HEK293 (cell line): Measurements from ENCODE around the gene PLCXD1.
A peak's percentile ranks its signal among the peaks of the same experiment; 100 is the strongest.
"Not testable (repeated sequence)": the region's sequence is repeated elsewhere in the genome, so short reads cannot be mapped to it uniquely, and the experiment has no call there.

Experiments
- CTCF ChIA-PET: fragments of 350-600 bp; formaldehyde crosslinking; extraction: SDS; loops from one replicate; lab custom pipeline; 2021; ENCODE audit warnings: antibody characterized with exemption; lab: Yijun Ruan, JAX
- POLR2A ChIA-PET: fragments of 300-600 bp; formaldehyde crosslinking; extraction: SDS; loops from one replicate; lab custom pipeline; 2020; ENCODE audit warnings: antibody characterized with exemption, inconsistent platforms; lab: Yijun Ruan, JAX
- H3K27ac ChIP-seq: fragments of 200-500 bp; sonication (Bioruptor generic); 2 replicates; pipeline ENCODE4 v1.5.1; 2014; ENCODE audit warnings: low read depth, low read length, control low read depth, inconsistent platforms; ENCODE audit errors: extremely low read depth
- H3K36me3 ChIP-seq, 2 experiments: fragments of 200-500 bp in 1 of 2; sonication (Bioruptor generic) in 1 of 2; 1 replicate in 1 of 2; 2 replicates in 1 of 2; pipeline ENCODE4 v1.5.1; 2014 to 2017; ENCODE audit warnings: inconsistent platforms in 2 of 2, low read length in 2 of 2; ENCODE audit not compliant: control insufficient read depth in 2 of 2, insufficient read depth in 1 of 2
- H3K4me1 ChIP-seq: fragments of 200-500 bp; sonication (Bioruptor generic); 2 replicates; pipeline ENCODE4 v1.5.1; 2014; ENCODE audit warnings: mild to moderate bottlenecking, low read length, inconsistent platforms; ENCODE audit not compliant: control insufficient read depth, insufficient read depth
- H3K4me3 ChIP-seq: 2 replicates; pipeline ENCODE4 v1.5.1; 2011; ENCODE audit warnings: low read depth, mild to moderate bottlenecking, control low read depth, low read length, moderate library complexity
- H3K9me3 ChIP-seq: fragments of 200-500 bp; sonication (Bioruptor generic); 2 replicates; pipeline ENCODE4 v1.5.1; 2014; ENCODE audit warnings: low read depth, low read length, inconsistent platforms; ENCODE audit not compliant: control insufficient read depth, insufficient read depth
- EGR2 ChIP-seq: fragments of 450-650 bp; formaldehyde crosslinking; IDR thresholded peaks from 2 replicates; pipeline ENCODE4 v1.5.1; 2016; ENCODE audit warnings: low read depth, missing biosample characterization, missing genetic modification characterization
- IKZF3 ChIP-seq: fragments of 450-650 bp; IDR thresholded peaks from 2 replicates; pipeline ENCODE4 v1.5.0; 2018; ENCODE audit warnings: missing biosample characterization, mild to moderate bottlenecking, missing genetic modification characterization, moderate library complexity
- KLF10 ChIP-seq: fragments of 450-650 bp; IDR thresholded peaks from 2 replicates; pipeline ENCODE4 v1.5.1; 2018; ENCODE audit warnings: missing biosample characterization, mild to moderate bottlenecking, missing genetic modification characterization
- KLF17 ChIP-seq: fragments of 450-650 bp; formaldehyde crosslinking; IDR thresholded peaks from 2 replicates; pipeline ENCODE4 v1.5.1; 2016; ENCODE audit warnings: missing biosample characterization, missing genetic modification characterization
- PRDM1 ChIP-seq: fragments of 450-650 bp; formaldehyde crosslinking; IDR thresholded peaks from 2 replicates; pipeline ENCODE4; 2016; ENCODE audit warnings: missing biosample characterization, missing genetic modification characterization
- SETDB1 ChIP-seq: IDR thresholded peaks from one replicate; pipeline ENCODE4 v1.6.1; 2017; ENCODE audit warnings: mild to moderate bottlenecking, low read length, moderate library complexity, mixed read lengths; ENCODE audit not compliant: insufficient read length
- ZBTB11 ChIP-seq: fragments of 450-650 bp; formaldehyde crosslinking; conservative IDR thresholded peaks from 2 replicates; pipeline ENCODE4 v1.5.1; 2016; ENCODE audit warnings: low read depth, missing biosample characterization, missing genetic modification characterization
- ZBTB8A ChIP-seq: fragments of 450-650 bp; formaldehyde crosslinking; IDR thresholded peaks from 2 replicates; pipeline ENCODE4 v1.5.1; 2016; ENCODE audit warnings: missing biosample characterization, missing genetic modification characterization
- ZFP41 ChIP-seq: fragments of 450-650 bp; formaldehyde crosslinking; IDR thresholded peaks from 2 replicates; pipeline ENCODE4 v1.5.1; 2016; ENCODE audit warnings: missing biosample characterization, missing genetic modification characterization, borderline replicate concordance
- ZNF23 ChIP-seq: fragments of 450-650 bp; formaldehyde crosslinking; IDR thresholded peaks from 2 replicates; pipeline ENCODE4 v1.5.1; 2016; ENCODE audit warnings: missing biosample characterization, missing genetic modification characterization, borderline replicate concordance
- ZNF350 ChIP-seq: fragments of 450-650 bp; formaldehyde crosslinking; IDR thresholded peaks from 2 replicates; pipeline ENCODE4 v1.5.0; 2017; ENCODE audit warnings: missing biosample characterization, mild to moderate bottlenecking, missing genetic modification characterization
- ZNF391 ChIP-seq: fragments of 450-650 bp; formaldehyde crosslinking; IDR thresholded peaks from 2 replicates; pipeline ENCODE4 v1.5.1; 2016; ENCODE audit warnings: low read depth, missing biosample characterization, missing genetic modification characterization, borderline replicate concordance
- ZNF48 ChIP-seq: fragments of 450-650 bp; formaldehyde crosslinking; IDR thresholded peaks from 2 replicates; pipeline ENCODE4 v1.5.1; 2016; ENCODE audit warnings: missing biosample characterization, missing genetic modification characterization
- ZNF530 ChIP-seq: fragments of 450-650 bp; formaldehyde crosslinking; IDR thresholded peaks from 2 replicates; pipeline ENCODE4 v1.5.1; 2016; ENCODE audit warnings: low read depth, missing biosample characterization, missing genetic modification characterization
- ZNF549 ChIP-seq: fragments of 450-650 bp; IDR thresholded peaks from 2 replicates; pipeline ENCODE4 v1.5.1; 2018; ENCODE audit warnings: missing biosample characterization, missing genetic modification characterization, mild to moderate bottlenecking, inconsistent platforms, moderate library complexity
- ZNF704 ChIP-seq: fragments of 450-650 bp; formaldehyde crosslinking; IDR thresholded peaks from 2 replicates; pipeline ENCODE4 v1.5.1; 2016; ENCODE audit warnings: missing biosample characterization, missing genetic modification characterization
- ZNF76 ChIP-seq: fragments of 450-650 bp; formaldehyde crosslinking; IDR thresholded peaks from 2 replicates; pipeline ENCODE4; 2016; ENCODE audit warnings: low read depth, missing biosample characterization, missing genetic modification characterization, borderline replicate concordance
- ZNF777 ChIP-seq: fragments of 450-650 bp; formaldehyde crosslinking; IDR thresholded peaks from 2 replicates; pipeline ENCODE4 v1.5.1; 2017; ENCODE audit warnings: missing biosample characterization, missing genetic modification characterization, borderline replicate concordance
- ZSCAN23 ChIP-seq: fragments of 450-650 bp; formaldehyde crosslinking; IDR thresholded peaks from 2 replicates; pipeline ENCODE4 v1.5.1; 2016; ENCODE audit warnings: missing biosample characterization, missing genetic modification characterization
- ZSCAN5A ChIP-seq: fragments of 450-650 bp; formaldehyde crosslinking; IDR thresholded peaks from 2 replicates; pipeline ENCODE4 v1.5.1; 2016; ENCODE audit warnings: missing biosample characterization, missing genetic modification characterization

PLCXD1 gene

GRCh38 chrX:236201-236600, 45.0 kb upstream of the PLCXD1 start:
- H3K4me3 ChIP-seq, H3K9me3 ChIP-seq, H3K36me3 ChIP-seq, CTCF ChIA-PET, H3K27ac ChIP-seq, H3K4me1 ChIP-seq, POLR2A ChIA-PET: not testable (repeated sequence)

GRCh38 chrX:250965-251364, 30.2 kb upstream of the PLCXD1 start:
- Histone ChIP-seq H3K27ac (no peak overlapping the region), H3K4me1 (no peaks in the 10 kb centered on the region)
- POLR2A ChIA-PET: no interaction called here

GRCh38 chrX:251396-252243, 29.6 kb upstream of the PLCXD1 start:
- H3K4me1 ChIP-seq, H3K36me3 ChIP-seq, POLR2A ChIA-PET, CTCF ChIA-PET, H3K4me3 ChIP-seq, H3K27ac ChIP-seq, H3K9me3 ChIP-seq: not testable (repeated sequence)

More at GRCh38 chrX:250965-251364, 30.2 kb upstream of the PLCXD1 start:
- Histone ChIP-seq H3K9me3 (no peaks in the 10 kb centered on the region), H3K36me3 (no peaks in the 10 kb centered on the region), H3K4me3 (no peak overlapping the region)
- TF ChIP-seq ZNF350 (tag by site-specific recombination): no peak
- TF ChIP-seq PRDM1 (tag by site-specific recombination): no peak
- no peak for TF ChIP-seq ZNF23 (tag by site-specific recombination)
- no peak for TF ChIP-seq ZNF704
- no peak for TF ChIP-seq ZNF549 (tag by site-specific recombination)
- no peak for TF ChIP-seq ZFP41 (tag by site-specific recombination)
- no peak for TF ChIP-seq ZNF530 (tag by site-specific recombination)
- no peak for TF ChIP-seq IKZF3 (tag by site-specific recombination)
- TF ChIP-seq KLF10 (tag by site-specific recombination): no peak
- TF ChIP-seq ZSCAN23 (tag by site-specific recombination): no peak
- CTCF ChIA-PET: no interaction called here

GRCh38 chrX:252244-252956, 28.8 kb upstream of the PLCXD1 start:
- H3K27ac ChIP-seq: no peak overlapping the region
- H3K4me3 ChIP-seq: no peak overlapping the region
- H3K4me1 ChIP-seq: no peaks in the 10 kb centered on the region
- no peaks in the 10 kb centered on the region for H3K36me3 ChIP-seq
- POLR2A ChIA-PET: no interaction called here
- CTCF ChIA-PET: no interaction called here
- H3K9me3 ChIP-seq: no peaks in the 10 kb centered on the region
- TF ChIP-seq SETDB1 (no peak), EGR2 (peak; percentile 76), ZNF391 (no peak), ZNF48 (tag by site-specific recombination) (no peak), ZNF76 (tag by site-specific recombination) (no peak), ZBTB11 (tag by site-specific recombination) (no peak), KLF17 (tag by site-specific recombination) (no peak), ZSCAN5A (tag by site-specific recombination) (no peak), ZNF777 (tag by site-specific recombination) (no peak), ZBTB8A (tag by site-specific recombination) (no peak)
